GM12878 (cell line): ENCODE measurements around the gene DUSP11. TPM values are rescaled to one million over a fixed set of nuclear protein-coding genes. Genes with fewer than 3 reads are reported as not detected.

Source experiments
- ATAC-seq: fragments of 200-7000 bp; cut with Tn5 transposase; 3 replicates; pipeline ENCODE4 v1.9.1; 2020; ENCODE audit warnings: mild to moderate bottlenecking, moderate library complexity
- BruUV-seq: library from RNA; stranded (reverse); fragments of 400-500 nt; replicated peaks from 2 replicates; lab custom pipeline; 2021; lab: Mats Ljungman, UMichigan
- CTCF ChIA-PET: fragments of 300-600 bp; sonication (Branson Sonifier 250); formaldehyde crosslinking; extraction: SDS; loops from one replicate; lab custom pipeline; 2021; ENCODE audit warnings: inconsistent platforms; lab: Yijun Ruan, JAX
- POLR2A ChIA-PET: fragments of 350-600 bp; formaldehyde crosslinking; extraction: SDS; loops from one replicate; lab custom pipeline; 2021; ENCODE audit warnings: inconsistent platforms; lab: Charles Lee
- RAD21 ChIA-PET: fragments of 300-600 bp; sonication (Branson Sonifier 250); formaldehyde crosslinking; loops from one replicate; lab custom pipeline; 2023; ENCODE audit warnings: antibody characterized with exemption; ENCODE audit not compliant: unreplicated experiment; lab: Charles Lee
- SMC1A ChIA-PET: fragments of 300-600 bp; sonication (Branson Sonifier 250); formaldehyde crosslinking; loops from one replicate; lab custom pipeline; 2023; ENCODE audit not compliant: unreplicated experiment, uncharacterized antibody; lab: Charles Lee
- DNase-seq: peaks from one replicate; pipeline ENCODE4 v3.0.0-alpha.2; 2011; ENCODE audit warnings: low read depth, low spot score
- FAIRE-seq: peaks from 3 replicates; lab custom pipeline; 2011; peaks lifted over from hg19 to GRCh38; lab: Jason Lieb, UNC
- H2AFZ ChIP-seq: 2 replicates; pipeline ENCODE4 v1.6.0; 2011; ENCODE audit warnings: low read depth, low read length, control low read depth; ENCODE audit not compliant: control insufficient read depth
- H3K27ac ChIP-seq: 2 replicates; pipeline ENCODE4 v1.5.1; 2011; ENCODE audit warnings: control low read depth; ENCODE audit not compliant: control insufficient read depth, insufficient read depth
- H3K27me3 ChIP-seq, 2 experiments: replicated peaks in 1 of 2; 2 replicates each; pipeline versions ENCODE4 v1.6.0 to v1.6.1; 2011; ENCODE audit warnings: low read length in 1 of 2; ENCODE audit not compliant: control insufficient read depth in 2 of 2, insufficient read depth in 2 of 2
- H3K36me3 ChIP-seq, 2 experiments: 2 replicates each; pipeline ENCODE4 v1.5.1; 2011; ENCODE audit warnings: low read length in 1 of 2; ENCODE audit not compliant: control insufficient read depth in 2 of 2, insufficient read depth in 2 of 2
- H3K4me1 ChIP-seq: 2 replicates; pipeline ENCODE4 v1.6.1; 2011; ENCODE audit warnings: mild to moderate bottlenecking, low read length, moderate library complexity, mixed read lengths; ENCODE audit not compliant: control insufficient read depth, insufficient read depth
- H3K4me2 ChIP-seq: 2 replicates; pipeline ENCODE4 v1.6.0; 2011; ENCODE audit warnings: control low read depth; ENCODE audit not compliant: control insufficient read depth, insufficient read depth
- H3K4me3 ChIP-seq: fragments of 200-600 bp; sonication (generic); 2 replicates; pipeline ENCODE4 v1.5.1; 2016
- H3K79me2 ChIP-seq: 2 replicates; pipeline ENCODE4 v1.6.0; 2011; ENCODE audit warnings: low read length; ENCODE audit not compliant: control insufficient read depth, insufficient read depth
- H3K9ac ChIP-seq: 2 replicates; pipeline ENCODE4 v1.8.0; 2011; ENCODE audit warnings: low read length, control low read depth, mixed read lengths; ENCODE audit not compliant: control insufficient read depth, insufficient read depth
- H3K9me3 ChIP-seq: replicated peaks from 3 replicates; pipeline ENCODE4 v1.5.1; 2011; ENCODE audit warnings: mild to moderate bottlenecking, low read length; ENCODE audit not compliant: control insufficient read depth, insufficient read depth
- H4K20me1 ChIP-seq: 2 replicates; pipeline ENCODE4 v1.6.0; 2011; ENCODE audit not compliant: control insufficient read depth, insufficient read depth
- BHLHE40 ChIP-seq, 2 experiments: fragments of 450-650 bp in 1 of 2; IDR thresholded peaks; 2 replicates each; pipeline ENCODE4 v1.6.1; 2011 to 2017; ENCODE audit warnings: low read depth in 2 of 2, borderline replicate concordance in 1 of 2, improper control_type of control experiment in 1 of 2, low read length in 1 of 2, mild to moderate bottlenecking in 1 of 2
- CEBPZ ChIP-seq: fragments of 150-350 bp; IDR thresholded peaks from 2 replicates; pipeline ENCODE4 v1.6.1; 2016; ENCODE audit warnings: low read depth, low read length
- CREB1 ChIP-seq: IDR thresholded peaks from 2 replicates; pipeline ENCODE4 v1.6.1; 2012; ENCODE audit warnings: low read depth, mild to moderate bottlenecking, inconsistent platforms
- E4F1 ChIP-seq: fragments of 450-650 bp; IDR thresholded peaks from 2 replicates; pipeline ENCODE4 v1.6.1; 2018; ENCODE audit warnings: borderline replicate concordance, mild to moderate bottlenecking; ENCODE audit not compliant: partially characterized antibody
- EED ChIP-seq: sonication (generic); IDR thresholded peaks from 2 replicates; pipeline ENCODE4 v1.6.1; 2016; ENCODE audit warnings: antibody characterized with exemption, low read depth
- GABPA ChIP-seq: IDR thresholded peaks from 2 replicates; pipeline ENCODE4 v1.6.1; 2014; ENCODE audit warnings: antibody characterized with exemption, low read depth, mild to moderate bottlenecking, inconsistent platforms
- HSF1 ChIP-seq: fragments of 150-350 bp; IDR thresholded peaks from 2 replicates; pipeline ENCODE4 v1.6.1; 2014; ENCODE audit warnings: mild to moderate bottlenecking, low read depth, low read length
- IKZF1 ChIP-seq: fragments of 450-650 bp; conservative IDR thresholded peaks from 2 replicates; pipeline ENCODE4 v1.6.1; 2017; ENCODE audit warnings: antibody characterized with exemption, mild to moderate bottlenecking
- MEF2A ChIP-seq: IDR thresholded peaks from 2 replicates; pipeline ENCODE4 v1.6.1; 2011; ENCODE audit warnings: low read depth, mild to moderate bottlenecking, low read length, moderate library complexity; ENCODE audit not compliant: insufficient read depth
- NBN ChIP-seq: fragments of 450-650 bp; IDR thresholded peaks from 2 replicates; pipeline ENCODE4 v1.6.1; 2016
- PML ChIP-seq: IDR thresholded peaks from 2 replicates; pipeline ENCODE4 v1.6.1; 2012; ENCODE audit warnings: low read length, inconsistent platforms
- POLR2A ChIP-seq: IDR thresholded peaks from 2 replicates; pipeline ENCODE4 v1.6.1; 2011; ENCODE audit warnings: low read depth, mild to moderate bottlenecking, low read length
- SREBF1 ChIP-seq: IDR thresholded peaks from 2 replicates; pipeline ENCODE4 v1.6.1; 2012; ENCODE audit warnings: mild to moderate bottlenecking, low read length
- STAT3 ChIP-seq: IDR thresholded peaks from 2 replicates; pipeline ENCODE4 v1.6.1; 2011; ENCODE audit warnings: low read depth, low read length, improper control_type of control experiment
- ZNF24 ChIP-seq: fragments of 450-650 bp; IDR thresholded peaks from 2 replicates; pipeline ENCODE4 v1.6.1; 2017; ENCODE audit warnings: antibody characterized with exemption, mild to moderate bottlenecking
- ZSCAN29 ChIP-seq: fragments of 450-650 bp; IDR thresholded peaks from 2 replicates; pipeline ENCODE4 v1.6.1; 2017; ENCODE audit warnings: mild to moderate bottlenecking, moderate library complexity
- ZZZ3 ChIP-seq: IDR thresholded peaks from 2 replicates; pipeline ENCODE4 v1.6.1; 2011; ENCODE audit warnings: low read depth; ENCODE audit not compliant: control insufficient read depth, insufficient read length
- WGBS: methylation state at CpG from one replicate; pipeline ENCODE4 v1.1.6; 2016; ENCODE audit warnings: low lambda C conversion rate; ENCODE audit not compliant: insufficient replicate concordance, insufficient coverage; ENCODE audit errors: missing lambda C conversion rate; 5-methylcytosine and 5-hydroxymethylcytosine counted together
- in situ Hi-C: fragments of 300-500 bp; cut with MboI; formaldehyde crosslinking; loops from 9 replicates; pipeline ENCODE4 v1.14.3; 2018; ENCODE audit warnings: mixed read lengths
- intact Hi-C: fragments of 100-400 bp; cut with micrococcal nuclease; formaldehyde crosslinking; loops from one replicate; pipeline ENCODE4 v1.14.2; 2022; ENCODE audit not compliant: unreplicated experiment
- polyA plus RNA-seq, 11 experiments: library from polyadenylated mRNA; depleted of rRNA in 4 of 11; unstranded in 6 of 11; stranded (reverse) in 5 of 11; fragments of >200 nt; fragmentation: Nextera tagmentation in 4 of 11; fragmentation: Illumina TruSeq in 1 of 11; extraction: Ambion mirVana in 4 of 11; extraction: Trizol in 1 of 11; gene quantifications; 1 replicate in 1 of 11; 2 replicates in 10 of 11; pipeline versions ENCODE4 v1.2.1 to v1.2.3, GENCODE V29; 2011 to 2016; ENCODE audit warnings: inconsistent platforms in 2 of 11, missing spikeins in 2 of 11, low read depth in 1 of 11
- total RNA-seq, 4 experiments: library from RNA; depleted of rRNA in 3 of 4; stranded (reverse); fragments of >200 nt in 3 of 4; fragmentation: Illumina TruSeq in 1 of 4; extraction: Trizol in 1 of 4; gene quantifications; 2 replicates each; pipeline versions ENCODE4 v1.2.1 to v1.2.3, GENCODE V29; 2013 to 2021

DUSP11 gene
- total and polyA plus RNA-seq, 10 of the 15 experiments (the other 5 are each of a cell fraction or from before 2014, with no cell fraction given): 26.4 to 78.4 (median 47.9) TPM

GRCh38 chr2:73718421-73718820, 61.5 kb downstream of the DUSP11 start:
- Histone ChIP-seq H3K9ac (no peak overlapping the region), H3K36me3 (no peaks in the 10 kb centered on the region), H3K4me3 (no peak overlapping the region), H4K20me1 (no peaks in the 10 kb centered on the region), H3K79me2 (no peaks in the 10 kb centered on the region), H3K27me3 (no peaks in the 10 kb centered on the region), H3K4me2 (no peak overlapping the region), H3K9me3 (peaks cover 4% of the 10 kb centered on the region; the same call in 2 of the 3 replicates), H2AFZ (no peak overlapping the region), H3K4me1 (no peaks in the 10 kb centered on the region), H3K27ac (no peak overlapping the region)
- no TSS peak for BruUV-seq
- CTCF ChIA-PET: no interaction called here
- intact Hi-C loops (no loop called here), in situ Hi-C loops (no loop called here)
- no peak for ATAC-seq
- no peak for DNase-seq
- SMC1A ChIA-PET: no interaction called here
- POLR2A ChIA-PET: interaction anchor here (0.6 kb wide), 1 partner anchor 22 kb away, joined by 3 read pairs; no protein-coding TSS in a partner anchor
- RAD21 ChIA-PET: no interaction called here
- WGBS: 35% methylated on average over 6 of the region's 6 CpGs
- FAIRE-seq: no peak
- no peak for TF ChIP-seq CREB1
- no peak for TF ChIP-seq E4F1
- TF ChIP-seq BHLHE40 (IDR thresholded peaks at IDR 0.05; ENCODE audit: borderline replicate concordance in 1 of 2, low read depth in 2 of 2, low read length in 1 of 2): no peak
- TF ChIP-seq SREBF1: no peak
- TF ChIP-seq IKZF1: no peak
- TF ChIP-seq ZZZ3: no peak
- TF ChIP-seq GABPA: no peak
- no peak for TF ChIP-seq ZSCAN29
- no peak for TF ChIP-seq STAT3
- TF ChIP-seq EED: no peak
- no peak for TF ChIP-seq PML
- no peak for TF ChIP-seq MEF2A
- no peak for TF ChIP-seq NBN
- TF ChIP-seq POLR2A: no peak
- TF ChIP-seq HSF1: no peak
- TF ChIP-seq ZNF24: no peak
- TF ChIP-seq CEBPZ: no peak
